ENCODE results near the gene TRIM38. TPM values are rescaled to one million over a fixed set of nuclear protein-coding genes. Genes with fewer than 3 reads are reported as not detected.

The TRIM38 gene
- total RNA-seq, 4 donors from 2014 or later, result 2.2 to 6.7 (median 4.6) TPM

DNA sequence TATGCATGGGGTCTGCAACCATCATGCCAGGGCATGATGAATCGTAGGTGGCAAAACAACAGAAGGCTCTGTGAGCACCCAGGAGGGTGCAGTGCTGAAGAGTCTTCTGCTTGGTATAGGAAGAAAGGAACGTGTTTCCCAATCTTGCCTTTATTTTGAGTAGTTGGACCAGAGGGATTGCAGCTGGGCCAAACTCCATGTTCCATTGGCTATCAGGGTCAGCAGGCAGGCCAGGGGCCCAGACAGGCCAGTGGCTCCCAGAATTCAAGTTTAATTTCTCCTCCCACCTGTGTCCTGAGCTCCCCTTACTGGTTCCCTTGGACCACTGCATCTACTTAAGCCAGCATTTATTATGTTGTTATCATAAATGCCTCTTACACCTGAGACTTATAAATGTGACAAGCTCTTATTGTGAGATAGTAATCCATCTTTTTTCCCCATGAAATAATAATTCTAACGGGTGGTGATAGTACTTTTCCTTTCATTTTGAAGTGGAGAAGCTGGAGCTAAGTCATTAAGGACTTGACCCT, 918 bp upstream of the TRIM38 start:
- in situ Hi-C loops (cut with MboI; ENCODE audit: low sequenced_read_pairs in 4 of 4), result no loop called here
- peak in 1 of 2 donors; percentile 25 for ATAC-seq
- TF ChIP-seq, protein P1, sequence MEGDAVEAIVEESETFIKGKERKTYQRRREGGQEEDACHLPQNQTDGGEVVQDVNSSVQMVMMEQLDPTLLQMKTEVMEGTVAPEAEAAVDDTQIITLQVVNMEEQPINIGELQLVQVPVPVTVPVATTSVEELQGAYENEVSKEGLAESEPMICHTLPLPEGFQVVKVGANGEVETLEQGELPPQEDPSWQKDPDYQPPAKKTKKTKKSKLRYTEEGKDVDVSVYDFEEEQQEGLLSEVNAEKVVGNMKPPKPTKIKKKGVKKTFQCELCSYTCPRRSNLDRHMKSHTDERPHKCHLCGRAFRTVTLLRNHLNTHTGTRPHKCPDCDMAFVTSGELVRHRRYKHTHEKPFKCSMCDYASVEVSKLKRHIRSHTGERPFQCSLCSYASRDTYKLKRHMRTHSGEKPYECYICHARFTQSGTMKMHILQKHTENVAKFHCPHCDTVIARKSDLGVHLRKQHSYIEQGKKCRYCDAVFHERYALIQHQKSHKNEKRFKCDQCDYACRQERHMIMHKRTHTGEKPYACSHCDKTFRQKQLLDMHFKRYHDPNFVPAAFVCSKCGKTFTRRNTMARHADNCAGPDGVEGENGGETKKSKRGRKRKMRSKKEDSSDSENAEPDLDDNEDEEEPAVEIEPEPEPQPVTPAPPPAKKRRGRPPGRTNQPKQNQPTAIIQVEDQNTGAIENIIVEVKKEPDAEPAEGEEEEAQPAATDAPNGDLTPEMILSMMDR (IDR thresholded peaks at IDR 0.05 in 4 of 5, conservative IDR thresholded peaks at IDR 0.05 in 1 of 5), result no peak
- no peak for TF ChIP-seq POLR2A (IDR thresholded peaks at IDR 0.05)
- intact Hi-C loops (cut with DNase I; ENCODE audit: low total_unique reads), result no loop called here
- Histone ChIP-seq H3K4me3 (peak overlapping the region; percentile 52 to 65 (median 64)), H3K27me3 (no peaks in the 10 kb centered on the region), H3K9me3 (no peaks in the 10 kb centered on the region), H3K27ac (peak overlapping the region; percentile 82 to 90 (median 86)), H3K4me1 (peaks cover 39% of the 10 kb centered on the region in 2 donors), H3K36me3 (peaks cover 0 to 16% of the 10 kb centered on the region in 2 donors)
- DNase-seq, result no peak

DNA sequence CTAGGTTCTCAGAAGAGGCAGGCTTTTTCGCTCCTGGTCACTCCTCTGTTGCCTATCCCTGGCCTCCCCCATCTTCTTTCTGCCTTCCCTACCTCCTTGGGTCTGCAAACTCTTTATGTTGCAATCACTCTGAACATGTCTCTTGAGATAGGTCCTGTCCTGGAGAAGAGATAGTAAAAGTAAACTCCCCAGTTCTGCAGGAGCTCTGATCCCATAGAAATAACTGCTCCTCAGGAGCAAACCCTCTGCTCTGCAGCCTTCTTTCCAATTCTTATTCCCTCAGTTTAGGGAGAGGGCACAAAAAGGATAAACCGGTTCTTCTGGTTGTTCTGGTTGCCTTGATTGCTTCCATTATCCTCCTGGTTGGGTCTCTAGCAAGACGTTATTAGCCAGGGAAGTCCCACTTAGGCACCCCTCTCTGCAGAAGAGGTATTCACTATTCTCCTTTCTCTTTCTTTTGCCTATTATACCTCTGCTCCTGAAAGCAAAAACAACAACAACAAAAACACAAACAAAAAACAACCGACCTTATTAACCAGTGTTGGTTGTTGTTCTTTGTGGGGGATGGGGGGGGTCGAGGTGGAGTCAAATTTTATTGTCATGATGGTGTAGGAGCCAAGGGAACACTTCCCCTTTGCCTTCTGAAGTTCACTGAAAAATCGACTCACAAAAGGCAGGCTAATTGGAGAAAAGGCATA, 973 bp downstream of the TRIM38 start:
- intact Hi-C loops (cut with DNase I; ENCODE audit: low total_unique reads) (no loop called here), in situ Hi-C loops (cut with MboI; ENCODE audit: low sequenced_read_pairs in 4 of 4) (no loop called here)
- peaks cover 47 to 50% of the 10 kb centered on the region in 2 donors for H3K4me1 ChIP-seq
- ATAC-seq (peak in 1 of 2 donors; percentile 21), DNase-seq (no peak)
- no peaks in the 10 kb centered on the region for H3K27me3 ChIP-seq
- peak overlapping the region; percentile 52 to 65 (median 64) for H3K4me3 ChIP-seq
- H3K36me3 ChIP-seq, result peaks cover 0 to 18% of the 10 kb centered on the region in 2 donors
- peak overlapping the region; percentile 82 to 90 (median 86) for H3K27ac ChIP-seq
- H3K9me3 ChIP-seq, result no peaks in the 10 kb centered on the region
- no peak for TF ChIP-seq POLR2A (IDR thresholded peaks at IDR 0.05)
- TF ChIP-seq, protein P1 (IDR thresholded peaks at IDR 0.05 in 4 of 5, conservative IDR thresholded peaks at IDR 0.05 in 1 of 5), result no peak

DNA sequence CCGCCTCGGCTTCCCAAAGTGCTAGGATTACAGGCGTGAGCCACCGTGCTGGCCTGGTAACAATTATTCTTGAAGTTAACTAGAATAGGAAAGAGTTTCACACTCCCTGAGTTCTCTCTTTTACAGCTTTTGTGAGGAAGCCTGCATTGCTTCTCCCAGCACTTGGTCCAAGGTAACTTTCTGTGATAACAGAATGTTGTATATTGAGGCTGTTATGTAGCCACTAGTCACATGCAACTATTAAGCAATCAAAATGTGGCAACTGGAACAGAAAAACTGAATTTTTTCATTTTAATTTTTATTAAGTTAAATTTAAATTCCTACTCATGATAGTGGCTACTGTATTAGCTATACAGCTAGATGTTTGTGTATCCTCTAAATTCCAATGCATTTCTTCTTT, 2.5 kb downstream of the TRIM38 start:
- H3K27me3 ChIP-seq, result no peaks in the 10 kb centered on the region
- intact Hi-C loops (cut with DNase I; ENCODE audit: low total_unique reads), result no loop called here
- H3K9me3 ChIP-seq, result no peaks in the 10 kb centered on the region
- ATAC-seq (no peak), DNase-seq (no peak)
- peaks cover 51 to 52% of the 10 kb centered on the region in 2 donors for H3K4me1 ChIP-seq
- H3K27ac ChIP-seq, result no peak overlapping the region
- peaks cover 0 to 30% of the 10 kb centered on the region in 2 donors for H3K36me3 ChIP-seq
- TF ChIP-seq, protein P1 (IDR thresholded peaks at IDR 0.05 in 4 of 5, conservative IDR thresholded peaks at IDR 0.05 in 1 of 5), result no peak
- no peak for TF ChIP-seq POLR2A (IDR thresholded peaks at IDR 0.05)
- H3K4me3 ChIP-seq, result no peak overlapping the region
- in situ Hi-C loops (cut with MboI; ENCODE audit: low sequenced_read_pairs in 4 of 4), result no loop called here

DNA sequence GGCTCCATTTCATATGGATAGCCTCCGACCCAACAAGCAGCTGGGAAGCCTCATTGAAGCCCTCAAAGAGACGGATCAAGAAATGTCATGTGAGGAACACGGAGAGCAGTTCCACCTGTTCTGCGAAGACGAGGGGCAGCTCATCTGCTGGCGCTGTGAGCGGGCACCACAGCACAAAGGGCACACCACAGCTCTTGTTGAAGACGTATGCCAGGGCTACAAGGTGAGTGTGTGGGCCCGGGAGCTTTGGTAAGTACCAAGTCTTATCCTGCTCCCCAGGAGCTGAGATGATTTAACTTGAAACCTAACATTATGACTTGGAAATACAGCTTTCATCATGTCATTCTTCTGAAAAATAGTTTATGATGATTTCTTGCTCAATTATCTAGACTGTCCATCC, 4.1 kb downstream of the TRIM38 start:
- in situ Hi-C loops (cut with MboI; ENCODE audit: low sequenced_read_pairs in 4 of 4), result no loop called here
- Histone ChIP-seq H3K4me1 (peaks cover 41 to 45% of the 10 kb centered on the region in 2 donors), H3K36me3 (peaks cover 0 to 45% of the 10 kb centered on the region in 2 donors)

More for the DNA sequence above, 4.1 kb downstream of the TRIM38 start:
- ATAC-seq, result no peak
- Histone ChIP-seq H3K9me3 (no peaks in the 10 kb centered on the region), H3K27me3 (no peaks in the 10 kb centered on the region), H3K27ac (no peak overlapping the region), H3K4me3 (no peak overlapping the region)
- TF ChIP-seq, protein P1 (IDR thresholded peaks at IDR 0.05 in 4 of 5, conservative IDR thresholded peaks at IDR 0.05 in 1 of 5), result no peak
- no peak for TF ChIP-seq POLR2A (IDR thresholded peaks at IDR 0.05)
- no peak for DNase-seq
- intact Hi-C loops (cut with DNase I; ENCODE audit: low total_unique reads), result no loop called here
